ENCODE results near the gene FAM120C. TPM values are rescaled to one million over a fixed set of nuclear protein-coding genes. Genes with fewer than 3 reads are reported as not detected.

FAM120C gene
- total RNA-seq, 1 experiment from 2014 or later: 6.1 TPM

DNA sequence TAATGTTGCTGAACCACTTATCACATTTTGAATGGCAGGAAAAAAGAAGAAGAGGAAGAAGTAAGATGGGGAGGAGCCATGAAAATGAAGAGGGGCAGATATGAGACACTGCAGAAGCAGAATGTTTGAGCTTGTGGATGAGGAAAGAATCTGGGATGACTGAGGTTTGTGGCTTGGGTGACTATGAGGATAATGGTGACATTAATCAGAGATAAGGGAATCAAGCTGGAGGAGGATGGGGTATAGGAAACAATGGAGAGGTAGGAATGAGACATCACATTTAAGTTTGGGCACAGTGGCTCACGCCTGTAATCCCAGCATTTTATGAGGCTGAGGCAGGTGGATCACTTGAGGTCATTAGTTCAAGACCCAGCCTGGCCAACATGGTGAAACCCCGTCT lies 119.7 kb downstream of the FAM120C start:
- ATAC-seq (no peak), DNase-seq (ENCODE audit: low read depth, low spot score) (no peak)
- H3K4me1 ChIP-seq (ENCODE audit: control insufficient read depth in 1 of 2, insufficient read depth in 2 of 2, low read length in 2 of 2): no peaks in the 10 kb centered on the region
- no peaks in the 10 kb centered on the region for H3K9me3 ChIP-seq (ENCODE audit: control insufficient read depth in 1 of 2, insufficient read depth in 1 of 2, low read depth in 1 of 2, low read length in 2 of 2)
- intact Hi-C loops (cut with micrococcal nuclease): no loop called here
- H3K27ac ChIP-seq (ENCODE audit: low read depth, low read length): no peak overlapping the region
- RAD21 ChIA-PET (ENCODE audit: low non-redundant PET in 1 of 2, low total read pairs in 2 of 2, uncharacterized antibody in 2 of 2, unreplicated experiment in 2 of 2): no interaction called here
- H3K27me3 ChIP-seq (ENCODE audit: insufficient read depth, low read length): no peaks in the 10 kb centered on the region
- no peaks in the 10 kb centered on the region for H3K79me2 ChIP-seq (ENCODE audit: insufficient read depth, low read length)
- H3K4me3 ChIP-seq (replicated peaks in 1 of 2; ENCODE audit: low read depth in 1 of 2, low read length in 2 of 2): no peak overlapping the region
- H3K4me2 ChIP-seq (ENCODE audit: low read length): no peak overlapping the region
- CTCF ChIA-PET: no interaction called here
- POLR2A ChIA-PET: no interaction called here
- H3K9ac ChIP-seq (ENCODE audit: low read length): no peak overlapping the region
- no peak overlapping the region for H2AFZ ChIP-seq (ENCODE audit: low read depth, low read length, poor library complexity, severe bottlenecking)
- BruUV-seq (replicated peaks): no TSS peak
- TF ChIP-seq ZNF274 (IDR thresholded peaks at IDR 0.05; ENCODE audit: low read depth, low read length) (no peak), ZBTB33 (IDR thresholded peaks at IDR 0.05; ENCODE audit: extremely low read depth, insufficient replicate concordance, low read length) (no peak), ELF1 (IDR thresholded peaks at IDR 0.05; ENCODE audit: borderline replicate concordance, low read depth) (no peak), POLR2A (IDR thresholded peaks at IDR 0.05; ENCODE audit: borderline replicate concordance, extremely low read depth, insufficient read depth, insufficient read length) (no peak), CEBPB (IDR thresholded peaks at IDR 0.05; ENCODE audit: low read depth) (no peak), YY1 (IDR thresholded peaks at IDR 0.05; ENCODE audit: extremely low read depth, insufficient replicate concordance, low read depth, low read length) (no peak), SP1 (IDR thresholded peaks at IDR 0.05; ENCODE audit: low read depth) (no peak), TCF7L2 (IDR thresholded peaks at IDR 0.05; ENCODE audit: borderline replicate concordance, extremely low read depth, insufficient read depth, insufficient read length) (no peak), EGR1 (IDR thresholded peaks at IDR 0.05; ENCODE audit: low read depth) (no peak), SRF (IDR thresholded peaks at IDR 0.05; ENCODE audit: low read depth) (no peak), REST (IDR thresholded peaks at IDR 0.05; ENCODE audit: low read depth) (no peak), JUND (IDR thresholded peaks at IDR 0.05) (no peak), RAD21 (IDR thresholded peaks at IDR 0.05; ENCODE audit: low read depth) (no peak), EZH2phosphoT487 (IDR thresholded peaks at IDR 0.05; ENCODE audit: borderline replicate concordance) (no peak)
- TF ChIP-seq, protein P1, sequence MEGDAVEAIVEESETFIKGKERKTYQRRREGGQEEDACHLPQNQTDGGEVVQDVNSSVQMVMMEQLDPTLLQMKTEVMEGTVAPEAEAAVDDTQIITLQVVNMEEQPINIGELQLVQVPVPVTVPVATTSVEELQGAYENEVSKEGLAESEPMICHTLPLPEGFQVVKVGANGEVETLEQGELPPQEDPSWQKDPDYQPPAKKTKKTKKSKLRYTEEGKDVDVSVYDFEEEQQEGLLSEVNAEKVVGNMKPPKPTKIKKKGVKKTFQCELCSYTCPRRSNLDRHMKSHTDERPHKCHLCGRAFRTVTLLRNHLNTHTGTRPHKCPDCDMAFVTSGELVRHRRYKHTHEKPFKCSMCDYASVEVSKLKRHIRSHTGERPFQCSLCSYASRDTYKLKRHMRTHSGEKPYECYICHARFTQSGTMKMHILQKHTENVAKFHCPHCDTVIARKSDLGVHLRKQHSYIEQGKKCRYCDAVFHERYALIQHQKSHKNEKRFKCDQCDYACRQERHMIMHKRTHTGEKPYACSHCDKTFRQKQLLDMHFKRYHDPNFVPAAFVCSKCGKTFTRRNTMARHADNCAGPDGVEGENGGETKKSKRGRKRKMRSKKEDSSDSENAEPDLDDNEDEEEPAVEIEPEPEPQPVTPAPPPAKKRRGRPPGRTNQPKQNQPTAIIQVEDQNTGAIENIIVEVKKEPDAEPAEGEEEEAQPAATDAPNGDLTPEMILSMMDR (IDR thresholded peaks at IDR 0.05 in 2 of 3, conservative IDR thresholded peaks at IDR 0.05 in 1 of 3; ENCODE audit: borderline replicate concordance in 1 of 3, insufficient read depth in 1 of 3, low read depth in 2 of 3, low read length in 2 of 3): no peak
- no peaks in the 10 kb centered on the region for H3K36me3 ChIP-seq (ENCODE audit: control insufficient read depth in 1 of 2, insufficient read depth in 2 of 2, low read length in 2 of 2)
- no peaks in the 10 kb centered on the region for H4K20me1 ChIP-seq (ENCODE audit: insufficient read depth)
- no peaks in the 10 kb centered on the region for H3K9me2 ChIP-seq (ENCODE audit: insufficient read depth)
